ENCODE results near the gene FBXL14.

FBXL14 gene

DNA sequence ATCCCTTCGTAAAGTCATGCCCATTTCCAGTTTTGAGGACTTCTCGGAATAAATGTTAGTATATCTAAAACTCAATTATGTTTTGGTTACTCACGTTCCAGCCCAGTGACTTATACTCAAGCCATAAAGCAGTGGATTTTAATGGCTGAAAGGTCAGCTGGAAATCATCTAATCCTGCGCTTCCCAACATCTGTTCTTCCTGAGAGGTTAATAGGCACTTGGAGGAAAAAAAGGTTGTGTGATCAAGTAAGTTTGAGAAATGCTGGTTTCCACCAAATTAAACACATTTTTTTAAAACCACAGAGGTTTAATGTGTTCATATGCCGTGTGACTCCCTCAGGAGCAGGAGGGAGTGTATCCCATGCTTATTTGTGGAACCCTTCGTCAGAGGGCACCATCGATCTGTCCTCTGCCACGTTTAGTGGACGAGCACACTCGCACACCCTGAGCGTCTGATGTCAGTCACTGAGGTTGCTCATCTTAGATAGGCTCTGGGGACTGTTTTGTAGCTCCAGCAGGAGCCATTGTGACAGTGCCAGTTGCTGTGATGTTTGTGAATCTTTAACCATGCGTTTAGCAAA, 41.4 kb downstream of the FBXL14 start:
- no peak for DNase-seq (ENCODE audit: low spot score)
- in situ Hi-C loops (cut with MboI; ENCODE audit: low sequenced_read_pairs, unreplicated experiment): no loop called here
- TF ChIP-seq, protein P1, sequence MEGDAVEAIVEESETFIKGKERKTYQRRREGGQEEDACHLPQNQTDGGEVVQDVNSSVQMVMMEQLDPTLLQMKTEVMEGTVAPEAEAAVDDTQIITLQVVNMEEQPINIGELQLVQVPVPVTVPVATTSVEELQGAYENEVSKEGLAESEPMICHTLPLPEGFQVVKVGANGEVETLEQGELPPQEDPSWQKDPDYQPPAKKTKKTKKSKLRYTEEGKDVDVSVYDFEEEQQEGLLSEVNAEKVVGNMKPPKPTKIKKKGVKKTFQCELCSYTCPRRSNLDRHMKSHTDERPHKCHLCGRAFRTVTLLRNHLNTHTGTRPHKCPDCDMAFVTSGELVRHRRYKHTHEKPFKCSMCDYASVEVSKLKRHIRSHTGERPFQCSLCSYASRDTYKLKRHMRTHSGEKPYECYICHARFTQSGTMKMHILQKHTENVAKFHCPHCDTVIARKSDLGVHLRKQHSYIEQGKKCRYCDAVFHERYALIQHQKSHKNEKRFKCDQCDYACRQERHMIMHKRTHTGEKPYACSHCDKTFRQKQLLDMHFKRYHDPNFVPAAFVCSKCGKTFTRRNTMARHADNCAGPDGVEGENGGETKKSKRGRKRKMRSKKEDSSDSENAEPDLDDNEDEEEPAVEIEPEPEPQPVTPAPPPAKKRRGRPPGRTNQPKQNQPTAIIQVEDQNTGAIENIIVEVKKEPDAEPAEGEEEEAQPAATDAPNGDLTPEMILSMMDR (IDR thresholded peaks at IDR 0.05; ENCODE audit: borderline replicate concordance, control extremely low read depth, extremely low read depth, insufficient read depth, missing control alignments): no peak

DNA sequence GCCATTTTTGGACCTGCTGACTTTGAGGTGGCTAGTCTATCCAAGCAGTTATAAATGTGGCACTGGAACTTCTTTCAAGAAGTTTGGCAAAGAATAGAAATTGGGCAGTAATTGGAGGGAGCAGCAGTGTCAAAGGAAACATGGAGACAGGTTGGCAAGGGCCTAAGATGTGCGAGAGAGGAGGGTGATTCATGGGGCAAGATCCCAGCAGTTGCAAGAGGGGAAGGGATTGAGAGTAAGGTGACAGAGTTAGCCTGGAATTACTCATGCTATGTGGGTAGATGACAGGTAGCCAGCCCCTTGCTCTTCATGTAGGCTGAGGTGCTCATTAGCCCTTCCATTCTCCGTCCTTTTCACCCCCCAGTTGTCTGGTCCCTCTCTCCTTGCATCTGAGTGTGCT, 42.2 kb downstream of the FBXL14 start:
- TF ChIP-seq, protein P1 (IDR thresholded peaks at IDR 0.05; ENCODE audit: borderline replicate concordance, control extremely low read depth, extremely low read depth, insufficient read depth, missing control alignments): no peak
- in situ Hi-C loops (cut with MboI; ENCODE audit: low sequenced_read_pairs, unreplicated experiment): no loop called here
- DNase-seq (ENCODE audit: low spot score): no peak

GRCh38 chr12:1551496-1551895, 42.9 kb downstream of the FBXL14 start:
- TF ChIP-seq, protein P1 (IDR thresholded peaks at IDR 0.05; ENCODE audit: borderline replicate concordance, control extremely low read depth, extremely low read depth, insufficient read depth, missing control alignments): no peak
- no peak for DNase-seq (ENCODE audit: low spot score)
- in situ Hi-C loops (cut with MboI; ENCODE audit: low sequenced_read_pairs, unreplicated experiment): no loop called here

DNA sequence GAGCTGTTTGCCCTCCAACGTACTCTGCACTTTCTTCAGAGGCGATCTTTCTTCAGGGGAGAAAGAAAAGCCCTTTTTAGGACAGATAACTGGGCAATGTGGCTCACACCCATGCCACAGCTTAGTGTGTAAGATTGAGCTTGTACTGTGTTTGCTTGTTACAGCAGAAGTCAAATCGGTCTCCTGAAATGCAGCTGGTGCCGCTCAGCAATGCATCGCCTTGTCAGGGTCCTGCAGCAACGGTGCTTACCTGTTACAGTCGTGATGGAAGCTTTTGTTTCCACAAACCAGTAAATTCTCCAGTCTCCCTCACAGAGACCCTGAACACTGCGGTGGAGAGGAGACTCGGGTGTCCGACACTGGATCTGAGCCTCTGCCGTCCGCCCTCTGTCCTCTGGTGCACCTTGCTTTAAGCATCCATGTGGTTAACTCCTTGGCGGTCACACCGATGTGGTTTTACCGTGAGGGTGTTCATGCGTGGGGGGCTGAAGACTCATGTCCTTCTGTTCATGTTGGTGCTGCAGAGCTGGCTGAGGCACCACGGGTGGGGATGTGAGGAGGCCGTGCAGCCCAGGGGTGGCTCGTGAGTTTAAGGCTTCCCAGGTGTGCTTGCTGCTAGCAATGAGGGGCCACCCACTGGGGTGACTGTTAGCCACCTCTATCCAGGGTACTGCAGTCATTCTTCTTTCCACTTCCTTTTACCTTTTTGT, 47.3 kb downstream of the FBXL14 start:
- in situ Hi-C loops (cut with MboI; ENCODE audit: low sequenced_read_pairs, unreplicated experiment): no loop called here
- TF ChIP-seq, protein P1 (IDR thresholded peaks at IDR 0.05; ENCODE audit: borderline replicate concordance, control extremely low read depth, extremely low read depth, insufficient read depth, missing control alignments): no peak
- DNase-seq (ENCODE audit: low spot score): no peak

GRCh38 chr12:1544996-1545700, 49.2 kb downstream of the FBXL14 start:
- TF ChIP-seq, protein P1 (IDR thresholded peaks at IDR 0.05; ENCODE audit: borderline replicate concordance, control extremely low read depth, extremely low read depth, insufficient read depth, missing control alignments): no peak
- in situ Hi-C loops (cut with MboI; ENCODE audit: low sequenced_read_pairs, unreplicated experiment): no loop called here
- DNase-seq (ENCODE audit: low spot score): no peak

GRCh38 chr12:1542599-1542998, 51.8 kb downstream of the FBXL14 start:
- TF ChIP-seq, protein P1 (IDR thresholded peaks at IDR 0.05; ENCODE audit: borderline replicate concordance, control extremely low read depth, extremely low read depth, insufficient read depth, missing control alignments): no peak
- no peak for DNase-seq (ENCODE audit: low spot score)
- in situ Hi-C loops (cut with MboI; ENCODE audit: low sequenced_read_pairs, unreplicated experiment): no loop called here

All from GM13976 (cell line).